Right kidney (tissue), 9 donors: ENCODE measurements around the gene CLIC1.

ENCODE experiments used
- DNase-seq: peaks from one replicate; pipeline ENCODE4 v3.0.0-alpha.2; 2016
- long read RNA-seq, 8 donors: transcript quantifications; one replicate each; lab custom pipeline, GENCODE V29; 2026

Gene CLIC1
- long read RNA-seq, donor 1, transcript CLIC1-208 (6 exons, 1,254 nt), result major isoform, 213 of 237 reads
- long read RNA-seq, donor 1, transcript CLIC1-210 (7 exons, 1,098 nt), result minor isoform, 5 of 237 reads
- long read RNA-seq, donor 1, partial matches to known transcripts, result 19 of 237 reads
- long read RNA-seq, donor 1, other reads (novel, unspliced or antisense), result 0 of 237 reads
- long read RNA-seq, donor 2, transcript CLIC1-208 (6 exons, 1,254 nt), result major isoform, 129 of 198 reads
- long read RNA-seq, donor 2, partial matches to known transcripts, result 69 of 198 reads
- long read RNA-seq, donor 2, other reads (novel, unspliced or antisense), result 0 of 198 reads
- long read RNA-seq, donor 3, transcript CLIC1-208 (6 exons, 1,254 nt), result major isoform, 57 of 71 reads
- long read RNA-seq, donor 3, partial matches to known transcripts, result 13 of 71 reads
- long read RNA-seq, donor 3, other reads (novel, unspliced or antisense), result 0 of 71 reads
- long read RNA-seq, donor 4, transcript CLIC1-208 (6 exons, 1,254 nt), result major isoform, 121 of 171 reads
- long read RNA-seq, donor 4, partial matches to known transcripts, result 47 of 171 reads
- long read RNA-seq, donor 4, other reads (novel, unspliced or antisense), result 0 of 171 reads
- long read RNA-seq, donor 5, transcript CLIC1-208 (6 exons, 1,254 nt), result major isoform, 159 of 234 reads
- long read RNA-seq, donor 5, partial matches to known transcripts, result 71 of 234 reads
- long read RNA-seq, donor 5, other reads (novel, unspliced or antisense), result 0 of 234 reads
- long read RNA-seq, donor 6, transcript CLIC1-208 (6 exons, 1,254 nt), result major isoform, 102 of 202 reads
- long read RNA-seq, donor 6, partial matches to known transcripts, result 99 of 202 reads
- long read RNA-seq, donor 6, other reads (novel, unspliced or antisense), result 0 of 202 reads
- long read RNA-seq, donor 7, transcript CLIC1-208 (6 exons, 1,254 nt), result major isoform, 206 of 320 reads
- long read RNA-seq, donor 7, partial matches to known transcripts, result 104 of 320 reads
- long read RNA-seq, donor 7, other reads (novel, unspliced or antisense), result 6 of 320 reads
- long read RNA-seq, donor 8, transcript CLIC1-208 (6 exons, 1,254 nt), result major isoform, 177 of 219 reads
- long read RNA-seq, donor 8, partial matches to known transcripts, result 40 of 219 reads
- long read RNA-seq, donor 8, other reads (novel, unspliced or antisense), result 0 of 219 reads

GRCh38 chr6:31736021-31736767 lies at the start of gene CLIC1:
CLIC1 (minus strand) TSS chr6:31736530; CDS start chr6:31736300, 230 bp downstream.
- DNase-seq, result peak; percentile 83

GRCh38 chr6:31785475-31785874 lies 49.1 kb upstream of the CLIC1 start:
- no peak for DNase-seq

DNA sequence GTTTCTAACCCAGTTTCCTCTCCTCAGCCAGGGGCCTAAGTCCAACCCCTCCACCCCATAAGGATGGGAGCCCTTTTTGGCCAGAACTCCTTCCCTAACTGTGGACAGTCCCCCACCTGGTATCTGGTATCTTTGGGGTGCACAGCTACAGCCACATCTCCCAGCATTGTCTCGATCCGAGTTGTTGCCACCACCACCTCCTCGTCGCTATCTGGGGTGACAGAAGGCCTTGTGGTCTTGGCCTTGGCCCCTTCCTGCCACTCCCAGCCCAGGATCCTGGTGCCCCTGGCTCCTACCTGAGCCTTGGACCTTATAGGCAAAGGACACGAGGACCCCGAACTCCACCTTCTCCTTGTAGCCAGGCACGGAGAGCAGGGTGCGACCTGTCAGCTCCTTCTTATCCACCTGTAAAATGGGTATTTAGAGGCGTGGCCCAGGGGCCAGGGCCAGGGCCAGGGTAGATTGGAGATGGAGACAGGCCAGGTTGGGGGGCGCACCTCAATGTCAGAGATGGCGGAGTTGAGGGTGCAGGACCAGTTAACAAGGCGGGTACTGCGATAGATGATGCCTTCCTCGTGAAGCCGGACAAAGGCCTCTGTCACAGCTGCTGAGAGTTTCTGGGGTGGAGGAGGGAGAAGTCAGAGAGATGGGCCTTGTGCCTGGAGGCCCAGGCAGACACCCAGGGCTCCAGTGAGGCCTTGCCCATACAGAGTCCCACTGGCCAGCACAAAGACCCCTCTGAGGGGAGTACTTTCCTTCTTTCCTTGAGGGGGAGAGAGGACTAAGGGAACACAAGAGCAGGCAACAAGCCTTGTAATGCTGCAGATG lies 48.0 kb upstream of the CLIC1 start:
- no peak for DNase-seq

DNA sequence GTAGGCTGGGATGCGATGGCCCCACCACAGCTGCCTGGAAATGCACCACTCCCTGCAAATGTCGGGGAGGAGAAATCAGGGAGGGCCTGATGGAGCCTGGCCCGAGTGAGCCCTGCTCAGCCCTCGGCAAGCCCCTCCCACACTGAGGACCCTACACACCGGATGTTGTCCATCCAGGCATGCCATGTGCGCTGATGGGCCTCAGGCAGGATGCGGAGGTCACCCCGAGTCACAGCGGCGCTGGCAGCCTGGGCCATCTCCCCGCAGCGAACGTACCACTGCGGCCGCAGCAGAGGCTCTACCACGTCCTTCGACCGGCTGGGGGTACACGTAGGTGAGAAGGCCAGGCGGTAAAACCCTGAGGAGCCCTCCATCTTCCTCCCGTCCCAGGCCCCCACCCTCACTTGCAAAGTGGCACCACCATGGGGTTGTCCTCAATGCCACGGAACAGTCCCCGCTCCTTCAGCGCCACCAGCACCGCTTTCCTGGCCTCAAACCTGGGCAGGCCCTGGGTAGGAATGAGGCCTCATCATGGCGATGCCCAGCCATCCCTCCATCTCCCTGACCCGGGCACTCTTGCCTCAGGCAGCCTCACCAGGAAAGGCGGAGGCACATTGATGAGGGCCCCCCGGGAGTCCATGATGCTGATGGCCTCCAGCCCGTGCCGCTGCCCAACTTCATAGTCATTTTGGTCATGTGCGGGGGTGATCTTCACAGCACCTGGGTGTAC lies 46.0 kb upstream of the CLIC1 start:
- DNase-seq, result no peak

GRCh38 chr6:31781244-31782125 lies 45.2 kb upstream of the CLIC1 start:
- DNase-seq, result no peak

- no peak for DNase-seq
These were observed 44.3 kb upstream of the CLIC1 start for GRCh38 chr6:31780507-31781243.

DNA sequence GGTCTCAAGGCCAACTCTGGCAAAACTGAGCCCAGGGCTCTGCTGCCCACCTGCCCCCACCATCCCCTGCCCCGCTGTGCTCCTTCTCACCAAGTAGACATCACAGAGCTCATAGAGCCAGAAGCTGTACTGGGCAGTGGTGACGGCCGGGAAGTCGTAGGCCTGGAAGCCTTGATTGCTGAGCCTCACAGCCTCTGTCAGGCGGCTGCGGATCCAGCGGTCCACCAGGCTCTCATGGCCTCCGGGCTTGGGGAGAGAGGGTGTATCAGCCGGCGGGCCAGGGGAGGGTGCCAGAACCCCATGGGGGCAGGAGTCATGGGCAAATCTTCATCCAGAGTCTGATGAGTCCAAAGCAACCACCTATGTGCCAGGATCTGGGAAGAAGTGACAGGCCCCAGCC lies 43.6 kb upstream of the CLIC1 start:
- no peak for DNase-seq

- no peak for DNase-seq
These were observed 42.9 kb upstream of the CLIC1 start for GRCh38 chr6:31778999-31779885.

DNA sequence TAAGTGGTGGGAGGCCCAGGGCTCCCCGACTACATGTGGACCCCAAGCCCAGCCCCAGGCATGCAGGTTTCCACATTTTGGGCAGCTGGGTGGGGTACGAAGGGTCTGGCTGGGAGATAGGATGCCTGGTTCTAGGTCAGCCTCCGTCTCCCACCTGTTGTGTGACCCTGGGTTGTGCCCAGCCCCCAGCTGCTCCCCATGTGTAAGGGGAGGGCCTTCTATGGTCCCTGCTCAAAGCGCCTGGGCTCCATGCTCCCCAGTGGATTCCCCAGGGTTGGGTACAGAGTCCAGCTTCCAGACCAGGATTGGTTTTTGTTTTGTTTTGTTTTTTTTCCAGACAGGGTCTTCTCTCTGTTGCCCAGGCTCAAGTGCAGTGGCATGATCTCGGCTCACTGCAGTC lies 41.9 kb upstream of the CLIC1 start:
- no peak for DNase-seq

GRCh38 chr6:31777667-31778050 lies 41.3 kb upstream of the CLIC1 start:
- DNase-seq, result no peak

DNA sequence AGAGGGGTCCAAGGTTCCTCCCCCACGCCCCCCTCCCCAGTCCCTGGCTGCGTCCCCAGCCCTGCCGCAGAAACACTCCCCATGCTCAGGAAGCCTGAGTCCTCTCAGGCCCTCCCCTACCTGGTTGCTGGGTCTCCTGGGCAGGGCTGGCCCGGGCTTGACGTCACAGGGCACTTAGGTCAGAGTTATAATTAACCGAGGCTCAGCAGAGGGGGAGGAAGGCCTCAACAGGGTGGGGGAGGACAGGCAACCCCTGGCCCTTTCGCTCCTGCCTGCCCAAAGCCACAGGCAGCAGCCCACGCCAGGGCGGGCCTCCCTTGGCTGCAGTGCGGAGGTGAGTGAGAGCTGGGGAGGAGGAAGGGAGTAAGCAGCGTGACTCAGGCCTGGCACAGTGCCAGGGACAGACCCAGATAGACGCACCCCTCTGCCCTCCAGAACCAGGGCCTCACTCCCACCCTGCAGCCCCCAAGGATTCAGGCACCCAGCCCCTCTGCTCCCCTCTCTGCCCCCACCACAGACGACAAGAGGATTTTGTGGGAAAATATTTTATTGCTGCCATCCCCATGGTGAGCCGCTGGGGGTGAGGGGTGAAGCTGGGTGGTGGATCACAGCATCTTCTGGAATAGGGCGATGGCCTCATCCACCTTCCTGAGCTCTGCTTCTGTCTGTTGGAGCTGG lies 40.8 kb upstream of the CLIC1 start, which contains the start of gene VWA7:
VWA7 (minus strand) TSS at position 340 of the 678 bp plus-strand sequence. CDS start 549 bp downstream, outside the sequence.
- DNase-seq, result peak; percentile 79

- no peak for DNase-seq
These were observed 40.2 kb upstream of the CLIC1 start for GRCh38 chr6:31776485-31776988.

DNA sequence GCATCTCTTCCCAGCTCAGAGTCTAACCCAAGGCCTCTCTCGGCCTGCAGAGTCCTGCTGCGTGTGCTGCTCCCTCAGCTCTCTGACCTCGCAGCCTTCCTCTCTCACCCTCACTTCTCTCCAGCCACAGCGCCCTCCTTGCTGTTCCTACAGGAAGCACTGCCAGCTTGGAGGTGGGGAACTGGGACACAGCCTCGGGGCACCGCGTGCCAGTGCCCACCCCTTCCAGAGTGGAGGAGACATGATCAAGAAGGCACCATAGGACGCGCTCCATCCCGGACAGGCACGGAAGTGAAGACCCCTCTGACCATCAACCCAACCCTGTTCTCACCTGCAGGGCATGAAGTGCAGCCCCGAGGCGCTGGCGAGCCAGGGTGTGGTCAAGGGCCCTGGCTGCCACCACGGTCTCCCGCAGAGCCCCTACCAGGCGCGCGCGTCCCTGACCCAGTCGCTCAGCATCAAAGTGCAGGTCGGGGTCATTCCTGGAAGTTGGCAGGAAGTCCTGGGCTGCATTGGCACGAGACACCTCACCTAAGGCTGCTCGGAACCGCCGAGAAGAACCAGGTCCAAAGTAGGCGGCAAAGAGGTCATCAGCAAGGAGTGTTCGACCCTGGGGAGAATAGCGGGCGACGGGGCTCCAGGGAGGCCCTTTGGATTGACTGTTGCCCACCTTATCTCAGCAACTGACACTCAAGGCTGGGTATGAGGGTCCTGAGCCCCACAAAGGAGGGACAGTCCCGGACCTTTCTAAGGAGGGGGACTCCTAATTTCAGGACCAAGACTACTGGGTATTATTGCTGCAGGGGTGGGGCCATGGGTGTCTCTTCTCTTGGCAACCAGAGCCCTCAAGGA lies 39.5 kb upstream of the CLIC1 start:
- no peak for DNase-seq

GRCh38 chr6:31775184-31775583 lies 38.9 kb upstream of the CLIC1 start:
- DNase-seq, result no peak

DNA sequence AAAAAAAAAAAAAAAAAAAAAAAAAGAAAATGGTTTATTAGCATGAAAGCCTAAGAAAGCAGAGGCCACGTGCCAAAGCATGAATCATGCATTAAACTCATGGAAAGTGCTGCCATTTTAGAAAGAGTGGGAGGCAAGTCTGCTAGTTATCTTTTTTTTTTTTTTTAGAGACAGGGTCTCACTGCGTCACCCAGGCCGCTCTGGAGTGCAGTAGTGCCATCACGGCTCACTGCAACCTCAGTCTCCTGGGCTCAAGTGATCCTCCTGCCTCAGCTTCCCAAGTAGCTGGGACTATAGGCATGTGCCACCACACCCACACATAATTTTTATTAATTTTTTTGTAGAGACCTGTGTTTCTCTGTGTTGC lies 35.6 kb upstream of the CLIC1 start:
- no peak for DNase-seq

DNA sequence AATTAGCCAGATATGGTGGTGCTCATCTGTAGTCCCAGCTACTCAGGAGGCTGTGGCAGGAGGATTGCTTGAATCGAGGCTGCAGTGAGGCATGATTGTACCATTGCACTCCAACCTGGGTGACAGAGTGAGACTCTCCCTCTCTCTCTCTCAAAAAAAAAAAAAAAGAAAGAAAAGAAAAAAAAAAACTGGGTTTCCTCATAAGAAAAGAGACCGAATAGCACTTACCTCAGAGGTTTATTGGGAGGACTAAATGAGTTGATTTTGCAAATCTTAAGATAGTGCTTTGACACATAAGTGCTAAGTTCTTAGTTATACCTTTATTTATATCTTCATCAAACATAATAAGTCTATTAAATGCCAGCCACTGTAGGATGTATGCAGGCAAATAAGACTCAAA lies 34.5 kb upstream of the CLIC1 start:
- DNase-seq, result no peak
